ENCODE data around the gene GALNS. TPM values are rescaled to one million over a fixed set of nuclear protein-coding genes. Genes with fewer than 3 reads are reported as not detected.

GALNS gene
- total and polyA plus RNA-seq, 2 of the 4 experiments (the other 2 are of a cell fraction): 7.2 to 32.5 TPM

GRCh38 chr16:88868974-88869672 is 12.4 kb upstream of the GALNS start:
- H4K20me1 ChIP-seq (ENCODE audit: insufficient read depth, low read length): no peaks in the 10 kb centered on the region
- no peak overlapping the region for H2BK120ac ChIP-seq (ENCODE audit: low read depth, low read length)
- no peak overlapping the region for H3K4me3 ChIP-seq (ENCODE audit: insufficient read depth, low read depth, low read length)
- H3K18ac ChIP-seq (ENCODE audit: low read depth, low read length): no peak overlapping the region
- H2BK5ac ChIP-seq (ENCODE audit: low read depth, low read length, poor library complexity, severe bottlenecking): no peak overlapping the region
- no peak overlapping the region for H3K4ac ChIP-seq (ENCODE audit: low read depth, low read length)
- H2AFZ ChIP-seq (replicated peaks; ENCODE audit: low read length, poor library complexity): no peak overlapping the region
- H3K36me3 ChIP-seq (ENCODE audit: control insufficient read depth, insufficient read depth, low read length): no peaks in the 10 kb centered on the region
- DNase-seq (no peak), ATAC-seq (ENCODE audit: low read depth) (no peak)
- H3K4me1 ChIP-seq (ENCODE audit: control insufficient read depth, insufficient read depth, low read length): no peaks in the 10 kb centered on the region
- no peaks in the 10 kb centered on the region for H3K9me1 ChIP-seq (ENCODE audit: insufficient read depth, low read length)
- H4K8ac ChIP-seq (ENCODE audit: low read depth in 2 of 2, low read length in 2 of 2): no peak overlapping the region
- H3K9me3 ChIP-seq (ENCODE audit: control insufficient read depth, insufficient read depth, low read length): no peaks in the 10 kb centered on the region
- H2AK9ac ChIP-seq (replicated peaks; ENCODE audit: low read depth, low read length, poor library complexity): no peak overlapping the region
- intact Hi-C loops (cut with micrococcal nuclease): no loop called here
- H3K4me2 ChIP-seq (ENCODE audit: low read depth, low read length): no peak overlapping the region
- no TSS peak for BruUV-seq (replicated peaks)
- no peak overlapping the region for H2BK20ac ChIP-seq (ENCODE audit: low read depth, low read length)
- in situ Hi-C loops (cut with MboI; ENCODE audit: low sequenced_read_pairs): no loop called here
- no peak overlapping the region for H2BK15ac ChIP-seq (ENCODE audit: low read depth, low read length)
- H3K27ac ChIP-seq (ENCODE audit: insufficient read depth, low read length): no peak overlapping the region
- no peak overlapping the region for H3K14ac ChIP-seq (replicated peaks; ENCODE audit: low read depth, low read length)
- no peak overlapping the region for H3K23ac ChIP-seq (ENCODE audit: low read depth, low read length)
- no peak for TF ChIP-seq MAFK (IDR thresholded peaks at IDR 0.05; ENCODE audit: low read depth, low read length)
- no peak for TF ChIP-seq POLR2A (IDR thresholded peaks at IDR 0.05; ENCODE audit: low read depth, low read length)
- TF ChIP-seq SMC3 (IDR thresholded peaks at IDR 0.05; ENCODE audit: low read depth, low read length): no peak
- H3K56ac ChIP-seq (ENCODE audit: extremely low read depth, insufficient read depth, low read length): no peak overlapping the region
- H3K9ac ChIP-seq (ENCODE audit: low read depth, low read length): no peak overlapping the region
- H3K27me3 ChIP-seq (ENCODE audit: control insufficient read depth, insufficient read depth, low read length): peaks cover 47% of the 10 kb centered on the region
- WGBS, 2 experiments (ENCODE audit: extremely low coverage in 2 of 2, insufficient read length in 1 of 2): 83% methylated on average over 6 of the region's 27 CpGs; no CpG with 5 or more reads in 1 of the 2 experiments
- no peak overlapping the region for H4K91ac ChIP-seq (ENCODE audit: insufficient read depth, low read depth, low read length)
- ChIA-PET CTCF (no interaction called here), POLR2A (ENCODE audit: unreplicated experiment) (no interaction called here)
- no peak overlapping the region for H2AK5ac ChIP-seq (ENCODE audit: low read depth, low read length)
- H3K79me1 ChIP-seq (ENCODE audit: low read depth in 1 of 2, low read length in 2 of 2): no peaks in the 10 kb centered on the region
- dilution Hi-C loops (cut with HindIII; ENCODE audit: low sequenced_read_pairs, unreplicated experiment): no loop called here
- H4K5ac ChIP-seq (ENCODE audit: low read depth, low read length): no peak overlapping the region

Measured in IMR-90 (cell line).